ENCODE measurements around the gene SLC66A2.

The SLC66A2 gene

DNA sequence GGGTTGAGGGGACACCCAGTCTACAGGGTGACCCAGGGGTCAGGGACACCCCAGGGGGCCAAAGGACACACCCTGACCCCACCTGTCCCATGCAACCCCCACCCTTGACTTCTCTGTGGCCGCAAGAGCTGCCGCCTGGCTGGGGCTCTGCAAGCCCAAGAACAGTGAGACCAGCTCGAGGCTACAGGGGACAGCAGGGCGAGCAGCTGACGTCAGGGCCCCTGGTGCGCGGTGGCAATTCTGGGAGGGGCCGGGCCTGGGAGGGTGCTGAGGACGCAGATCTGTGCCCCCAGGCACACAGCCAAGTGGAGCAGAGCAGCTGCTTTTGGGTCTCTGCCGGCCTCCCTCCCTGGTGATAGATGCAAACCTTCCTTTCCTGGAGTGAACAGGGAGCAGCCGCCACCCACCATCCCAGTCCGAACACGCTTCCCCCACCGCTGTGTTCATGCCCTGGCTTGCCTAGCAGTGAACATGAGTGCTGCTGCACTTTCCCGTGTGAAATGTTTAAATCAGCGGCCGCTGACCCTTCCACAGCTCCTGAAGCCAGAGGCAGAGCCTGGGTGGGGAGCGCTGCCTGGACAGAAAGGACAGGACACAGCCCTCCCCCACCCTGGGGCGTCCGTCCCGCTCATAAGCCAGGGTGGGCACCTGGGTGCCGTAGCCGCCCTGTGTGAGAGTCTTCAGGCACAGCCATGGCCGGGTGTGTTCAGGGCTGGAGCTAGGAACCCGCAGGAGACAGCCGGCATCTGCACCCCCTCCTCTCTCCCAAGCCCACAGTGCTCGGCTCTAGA is 46.9 kb downstream of the SLC66A2 start:
- no CpG with 5 or more reads among the region's 27 CpGs for WGBS (ENCODE audit: extremely low coverage, insufficient coverage, low lambda C conversion rate)
- no peaks in the 10 kb centered on the region for H3K79me1 ChIP-seq (ENCODE audit: low read length)

DNA sequence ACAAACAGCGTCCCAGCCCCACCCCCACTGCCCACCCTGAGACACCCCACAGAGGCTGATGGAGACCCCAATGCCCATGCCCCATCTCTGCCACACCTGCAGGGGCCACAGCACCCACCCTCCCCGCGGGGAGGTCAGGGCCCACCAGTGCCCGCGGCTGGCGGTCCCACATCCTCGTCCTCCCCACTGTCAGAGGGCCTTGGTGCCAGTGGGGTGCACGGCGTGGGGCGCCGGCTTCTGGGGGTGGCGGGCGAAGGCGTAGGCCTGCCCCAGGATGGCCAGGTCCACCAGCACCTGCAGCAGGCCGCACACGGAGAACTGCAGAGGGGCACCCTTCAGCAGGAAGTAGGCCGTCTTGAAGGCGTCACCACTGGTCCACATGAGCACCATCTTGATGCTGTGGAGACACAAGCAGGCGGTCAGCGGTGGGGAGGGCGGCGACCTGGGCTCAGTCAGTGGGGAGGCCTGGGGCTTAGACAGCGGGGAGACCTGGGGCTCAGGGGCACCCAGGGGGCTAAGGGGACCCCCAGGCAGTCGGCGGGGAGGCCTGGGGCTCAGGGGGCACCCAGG is 47.6 kb downstream of the SLC66A2 start:
- no peak overlapping the region for H3K4me2 ChIP-seq (ENCODE audit: low read length)
- H3K4ac ChIP-seq (ENCODE audit: low read depth, low read length), result no peak overlapping the region
- H2BK5ac ChIP-seq (ENCODE audit: low read length), result no peak overlapping the region
- no peak overlapping the region for H4K8ac ChIP-seq (ENCODE audit: low read depth, low read length)
- no peak overlapping the region for H3K27ac ChIP-seq (ENCODE audit: low read depth, low read length)
- DNase-seq, result no peak
- H3K36me3 ChIP-seq (ENCODE audit: control insufficient read depth, insufficient read depth, low read length), result no peaks in the 10 kb centered on the region
- no peak overlapping the region for H3K23ac ChIP-seq (ENCODE audit: low read length)
- no peak overlapping the region for H2AK5ac ChIP-seq (ENCODE audit: low read length)
- H3K4me1 ChIP-seq (ENCODE audit: control insufficient read depth, low read depth, low read length), result no peaks in the 10 kb centered on the region
- no peak overlapping the region for H2BK120ac ChIP-seq (ENCODE audit: low read depth, low read length)
- no peak overlapping the region for H3K18ac ChIP-seq (ENCODE audit: low read length)
- H4K5ac ChIP-seq (ENCODE audit: low read length), result no peak overlapping the region
- H3K56ac ChIP-seq (ENCODE audit: low read length), result no peak overlapping the region
- no peak overlapping the region for H3K9ac ChIP-seq (ENCODE audit: low read length)
- no peaks in the 10 kb centered on the region for H3K79me1 ChIP-seq (ENCODE audit: low read length)
- H3K79me2 ChIP-seq (ENCODE audit: control insufficient read depth, insufficient read depth, low read length), result no peaks in the 10 kb centered on the region
- no peak overlapping the region for H3K4me3 ChIP-seq (ENCODE audit: low read length)
- H2BK15ac ChIP-seq (replicated peaks; ENCODE audit: low read depth), result no peak overlapping the region
- WGBS (ENCODE audit: extremely low coverage, insufficient coverage, low lambda C conversion rate), result no CpG with 5 or more reads among the region's 25 CpGs
- no peaks in the 10 kb centered on the region for H3K27me3 ChIP-seq (ENCODE audit: insufficient read depth, low read length, poor library complexity)

More for the DNA sequence above, 46.9 kb downstream of the SLC66A2 start:
- Histone ChIP-seq H3K36me3 (ENCODE audit: control insufficient read depth, insufficient read depth, low read length) (no peaks in the 10 kb centered on the region), H2BK5ac (ENCODE audit: low read length) (no peak overlapping the region), H4K5ac (ENCODE audit: low read length) (no peak overlapping the region), H3K23ac (ENCODE audit: low read length) (no peak overlapping the region), H3K79me2 (ENCODE audit: control insufficient read depth, insufficient read depth, low read length) (no peaks in the 10 kb centered on the region), H3K9ac (ENCODE audit: low read length) (no peak overlapping the region), H3K56ac (ENCODE audit: low read length) (no peak overlapping the region), H2BK120ac (ENCODE audit: low read depth, low read length) (no peak overlapping the region), H3K27ac (ENCODE audit: low read depth, low read length) (no peak overlapping the region), H3K4ac (ENCODE audit: low read depth, low read length) (no peak overlapping the region), H3K4me2 (ENCODE audit: low read length) (no peak overlapping the region), H3K18ac (ENCODE audit: low read length) (no peak overlapping the region), H2AK5ac (ENCODE audit: low read length) (no peak overlapping the region), H4K8ac (ENCODE audit: low read depth, low read length) (no peak overlapping the region), H2BK15ac (replicated peaks; ENCODE audit: low read depth) (no peak overlapping the region), H3K4me1 (ENCODE audit: control insufficient read depth, low read depth, low read length) (no peaks in the 10 kb centered on the region), H3K27me3 (ENCODE audit: insufficient read depth, low read length, poor library complexity) (no peaks in the 10 kb centered on the region), H3K4me3 (ENCODE audit: low read length) (no peak overlapping the region)
- no peak for DNase-seq

DNA sequence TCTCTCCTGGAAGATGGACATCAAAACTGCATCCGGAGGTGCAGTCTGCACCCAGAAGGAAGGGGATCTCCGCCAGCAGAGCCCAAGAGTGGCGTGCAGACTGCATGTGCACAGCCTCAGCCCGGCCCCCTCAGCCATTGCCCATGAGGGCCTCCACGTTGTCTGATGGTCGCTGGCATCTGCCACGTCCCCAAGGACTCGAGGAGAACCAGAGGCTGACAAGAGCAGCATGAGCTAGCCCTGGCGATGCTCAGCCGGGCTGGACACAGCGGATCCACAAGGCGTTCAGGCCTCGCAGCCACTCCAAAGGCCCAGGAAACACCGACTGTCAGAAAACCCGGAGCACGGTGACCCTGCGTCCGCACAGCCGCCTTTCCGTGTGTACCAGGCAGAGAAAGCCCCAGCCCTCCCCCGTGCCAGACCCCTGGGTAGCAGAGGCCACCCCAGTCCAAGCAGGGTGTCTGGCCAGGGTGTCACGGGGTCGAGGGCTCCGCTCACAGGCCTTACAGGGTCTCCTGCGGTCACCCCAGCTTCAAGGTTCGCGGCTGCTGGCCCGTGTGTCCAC is 48.3 kb downstream of the SLC66A2 start:
- Histone ChIP-seq H3K4ac (ENCODE audit: low read depth, low read length) (no peak overlapping the region), H4K5ac (ENCODE audit: low read length) (no peak overlapping the region), H3K4me3 (ENCODE audit: low read length) (no peak overlapping the region), H3K56ac (ENCODE audit: low read length) (no peak overlapping the region), H3K4me1 (ENCODE audit: control insufficient read depth, low read depth, low read length) (no peaks in the 10 kb centered on the region), H3K4me2 (ENCODE audit: low read length) (no peak overlapping the region), H3K18ac (ENCODE audit: low read length) (no peak overlapping the region), H2AK5ac (ENCODE audit: low read length) (no peak overlapping the region), H3K9ac (ENCODE audit: low read length) (no peak overlapping the region), H3K36me3 (ENCODE audit: control insufficient read depth, insufficient read depth, low read length) (no peaks in the 10 kb centered on the region), H2BK120ac (ENCODE audit: low read depth, low read length) (no peak overlapping the region), H4K8ac (ENCODE audit: low read depth, low read length) (no peak overlapping the region), H3K23ac (ENCODE audit: low read length) (no peak overlapping the region), H3K27ac (ENCODE audit: low read depth, low read length) (no peak overlapping the region), H3K79me1 (ENCODE audit: low read length) (no peaks in the 10 kb centered on the region), H2BK15ac (replicated peaks; ENCODE audit: low read depth) (no peak overlapping the region), H3K79me2 (ENCODE audit: control insufficient read depth, insufficient read depth, low read length) (no peaks in the 10 kb centered on the region), H3K27me3 (ENCODE audit: insufficient read depth, low read length, poor library complexity) (no peaks in the 10 kb centered on the region), H2BK5ac (ENCODE audit: low read length) (no peak overlapping the region)
- no peak for DNase-seq
- WGBS (ENCODE audit: extremely low coverage, insufficient coverage, low lambda C conversion rate), result no CpG with 5 or more reads among the region's 28 CpGs

DNA sequence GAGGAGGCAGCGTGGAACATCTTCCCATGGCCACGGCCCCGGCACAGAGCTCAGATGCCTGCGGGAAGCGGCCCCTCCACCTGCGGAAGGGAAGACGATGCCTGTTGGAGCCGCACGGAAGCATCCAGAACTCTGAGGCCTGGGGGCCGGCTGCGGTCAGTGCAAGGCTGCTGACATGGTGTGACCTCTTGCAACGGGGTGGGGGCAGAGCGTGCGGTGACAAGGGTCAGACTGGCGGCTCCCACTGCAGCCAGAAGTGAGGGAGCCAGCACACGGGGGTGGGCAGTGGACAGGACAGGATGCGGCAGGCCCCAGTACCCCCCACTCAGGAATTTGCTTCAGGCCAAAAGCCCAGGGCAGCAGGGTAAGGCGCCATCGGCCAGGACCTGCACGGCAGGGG is 48.8 kb downstream of the SLC66A2 start:
- Histone ChIP-seq H3K36me3 (ENCODE audit: control insufficient read depth, insufficient read depth, low read length) (no peaks in the 10 kb centered on the region), H3K4ac (ENCODE audit: low read depth, low read length) (no peak overlapping the region), H3K27me3 (ENCODE audit: insufficient read depth, low read length, poor library complexity) (no peaks in the 10 kb centered on the region), H2AK5ac (ENCODE audit: low read length) (no peak overlapping the region), H3K56ac (ENCODE audit: low read length) (no peak overlapping the region), H2BK120ac (ENCODE audit: low read depth, low read length) (no peak overlapping the region), H4K8ac (ENCODE audit: low read depth, low read length) (no peak overlapping the region), H3K4me1 (ENCODE audit: control insufficient read depth, low read depth, low read length) (no peaks in the 10 kb centered on the region), H3K9ac (ENCODE audit: low read length) (no peak overlapping the region), H3K23ac (ENCODE audit: low read length) (no peak overlapping the region), H3K79me2 (ENCODE audit: control insufficient read depth, insufficient read depth, low read length) (no peaks in the 10 kb centered on the region), H3K27ac (ENCODE audit: low read depth, low read length) (no peak overlapping the region), H2BK15ac (replicated peaks; ENCODE audit: low read depth) (no peak overlapping the region), H3K18ac (ENCODE audit: low read length) (no peak overlapping the region), H3K4me2 (ENCODE audit: low read length) (no peak overlapping the region), H3K79me1 (ENCODE audit: low read length) (no peaks in the 10 kb centered on the region), H4K5ac (ENCODE audit: low read length) (no peak overlapping the region), H3K4me3 (ENCODE audit: low read length) (no peak overlapping the region), H2BK5ac (ENCODE audit: low read length) (no peak overlapping the region)
- no CpG with 5 or more reads among the region's 20 CpGs for WGBS (ENCODE audit: extremely low coverage, insufficient coverage, low lambda C conversion rate)
- DNase-seq, result no peak

- H3K4me3 ChIP-seq (ENCODE audit: low read length), result no peak overlapping the region
- no peak overlapping the region for H3K23ac ChIP-seq (ENCODE audit: low read length)
- H4K5ac ChIP-seq (ENCODE audit: low read length), result no peak overlapping the region
- no peak overlapping the region for H2BK5ac ChIP-seq (ENCODE audit: low read length)
- H2BK120ac ChIP-seq (ENCODE audit: low read depth, low read length), result no peak overlapping the region
- H3K9ac ChIP-seq (ENCODE audit: low read length), result no peak overlapping the region
- no peaks in the 10 kb centered on the region for H3K4me1 ChIP-seq (ENCODE audit: control insufficient read depth, low read depth, low read length)
- H2BK15ac ChIP-seq (replicated peaks; ENCODE audit: low read depth), result no peak overlapping the region
- no peaks in the 10 kb centered on the region for H3K36me3 ChIP-seq (ENCODE audit: control insufficient read depth, insufficient read depth, low read length)
- no peaks in the 10 kb centered on the region for H3K79me2 ChIP-seq (ENCODE audit: control insufficient read depth, insufficient read depth, low read length)
- H2AK5ac ChIP-seq (ENCODE audit: low read length), result no peak overlapping the region
- H3K4me2 ChIP-seq (ENCODE audit: low read length), result no peak overlapping the region
- WGBS (ENCODE audit: extremely low coverage, insufficient coverage, low lambda C conversion rate), result no CpG with 5 or more reads among the region's 8 CpGs
- no peaks in the 10 kb centered on the region for H3K79me1 ChIP-seq (ENCODE audit: low read length)
- no peak for DNase-seq
- H3K56ac ChIP-seq (ENCODE audit: low read length), result no peak overlapping the region
- H3K27ac ChIP-seq (ENCODE audit: low read depth, low read length), result no peak overlapping the region
- H3K4ac ChIP-seq (ENCODE audit: low read depth, low read length), result no peak overlapping the region
- no peak overlapping the region for H4K8ac ChIP-seq (ENCODE audit: low read depth, low read length)
- H3K18ac ChIP-seq (ENCODE audit: low read length), result no peak overlapping the region
- no peaks in the 10 kb centered on the region for H3K27me3 ChIP-seq (ENCODE audit: insufficient read depth, low read length, poor library complexity)
Observed at GRCh38 chr18:79902075-79902474, 49.4 kb downstream of the SLC66A2 start.

Measured in mesendoderm (in vitro differentiated cells).